AG09319 (cell line): ENCODE data around the gene DPP4.
A peak's percentile ranks its signal among the peaks of the same experiment; 100 is the strongest.

ENCODE experiments used
- DNase-seq: peaks from one replicate; pipeline ENCODE4 v3.0.0-alpha.2; 2010; ENCODE audit warnings: low read depth; ENCODE audit errors: extremely low read depth
- CTCF ChIP-seq: IDR thresholded peaks from 2 replicates; pipeline ENCODE4 v1.5.1; 2011; ENCODE audit warnings: low read depth, mild to moderate bottlenecking, inconsistent platforms, low read length, moderate library complexity

The DPP4 gene

GRCh38 chr2:162092658-162093556 is 18.9 kb upstream of the DPP4 start:
- TF ChIP-seq CTCF: no peak
- DNase-seq: peak; percentile 84

GRCh38 chr2:162092008-162092390 is 18.0 kb upstream of the DPP4 start:
- no peak for DNase-seq
- TF ChIP-seq CTCF: no peak

- TF ChIP-seq CTCF: no peak
- DNase-seq: no peak
These were observed 17.5 kb upstream of the DPP4 start for GRCh38 chr2:162091325-162092007.

- DNase-seq: no peak
These were observed 16.1 kb upstream of the DPP4 start for GRCh38 chr2:162090109-162090508.

GRCh38 chr2:162086904-162087303 is 12.9 kb upstream of the DPP4 start:
- no peak for TF ChIP-seq CTCF
- DNase-seq: no peak

More at GRCh38 chr2:162090109-162090508, 16.1 kb upstream of the DPP4 start:
- no peak for TF ChIP-seq CTCF

GRCh38 chr2:162085090-162085891 is 11.3 kb upstream of the DPP4 start:
- peak; percentile 79 for DNase-seq
- TF ChIP-seq CTCF: no peak
